Inflammatory macrophage treated with lipopolysaccharide for 4 hours (primary cell): ENCODE results near the gene HCFC1.
A peak's percentile ranks its signal among the peaks of the same experiment; 100 is the strongest.

Source experiments
- DNase-seq: peaks from one replicate; pipeline ENCODE4 v3.0.0-alpha.2; 2020

HCFC1 gene

GRCh38 chrX:153937056-153937455, 34.6 kb downstream of the HCFC1 start:
- DNase-seq, result no peak

GRCh38 chrX:153935326-153935851, 36.2 kb downstream of the HCFC1 start:
- DNase-seq, result no peak

GRCh38 chrX:153934762-153935325, 36.8 kb downstream of the HCFC1 start, which contains the start of gene NAA10:
TSS of gene NAA10 (minus strand) at chrX:153935037. CDS start at chrX:153934904, 133 bp downstream.
- DNase-seq, result peak; percentile 75

GRCh38 chrX:153934148-153934761, 37.4 kb downstream of the HCFC1 start:
- no peak for DNase-seq

GRCh38 chrX:153933748-153934147, 37.9 kb downstream of the HCFC1 start:
- no peak for DNase-seq

GRCh38 chrX:153932220-153932915, 39.2 kb downstream of the HCFC1 start:
- no peak for DNase-seq

GRCh38 chrX:153931748-153932147, 39.9 kb downstream of the HCFC1 start:
- DNase-seq, result no peak

GRCh38 chrX:153931151-153931550, 40.5 kb downstream of the HCFC1 start:
- no peak for DNase-seq

- no peak for DNase-seq
Observed at GRCh38 chrX:153930011-153930910, 41.4 kb downstream of the HCFC1 start.

GRCh38 chrX:153929576-153929975, 42.0 kb downstream of the HCFC1 start:
- DNase-seq, result no peak

- no peak for DNase-seq
Observed at GRCh38 chrX:153928846-153929245, 42.8 kb downstream of the HCFC1 start.

GRCh38 chrX:153927922-153928760, 43.5 kb downstream of the HCFC1 start:
- DNase-seq, result peak; percentile 96

- no peak for DNase-seq
Observed at GRCh38 chrX:153927672-153927921, 44.0 kb downstream of the HCFC1 start.

GRCh38 chrX:153926858-153927671, 44.6 kb downstream of the HCFC1 start:
- DNase-seq, result peak; percentile 75

GRCh38 chrX:153926552-153926857, 45.1 kb downstream of the HCFC1 start:
- no peak for DNase-seq

GRCh38 chrX:153925739-153926551, 45.7 kb downstream of the HCFC1 start, which contains the start of gene ARHGAP4:
TSS of gene ARHGAP4 (minus strand) at chrX:153926264. CDS start at chrX:153926202, 62 bp downstream.
- DNase-seq, result no peak

- peak; percentile 39 for DNase-seq
Observed at GRCh38 chrX:153925387-153925738, 46.3 kb downstream of the HCFC1 start.

- DNase-seq, result peak; percentile 73
Observed at GRCh38 chrX:153924149-153924861, 47.3 kb downstream of the HCFC1 start.

- DNase-seq, result peak; percentile 17
Observed at GRCh38 chrX:153922932-153923857, 48.4 kb downstream of the HCFC1 start.
